HG02970 (cell line): Measurements from ENCODE around the gene CELSR1.

Source experiments
- ATAC-seq: cut with Tn5 transposase; IDR thresholded peaks from one replicate; pipeline ENCODE4 v1.9.1; 2021; ENCODE audit warnings: mild to moderate bottlenecking, moderate library complexity, moderate number of reproducible peaks; ENCODE audit not compliant: unreplicated experiment, low FRiP score

CELSR1 gene

GRCh38 chr22:46346680-46347405, 190.6 kb downstream of the CELSR1 start:
- no peak for ATAC-seq

DNA sequence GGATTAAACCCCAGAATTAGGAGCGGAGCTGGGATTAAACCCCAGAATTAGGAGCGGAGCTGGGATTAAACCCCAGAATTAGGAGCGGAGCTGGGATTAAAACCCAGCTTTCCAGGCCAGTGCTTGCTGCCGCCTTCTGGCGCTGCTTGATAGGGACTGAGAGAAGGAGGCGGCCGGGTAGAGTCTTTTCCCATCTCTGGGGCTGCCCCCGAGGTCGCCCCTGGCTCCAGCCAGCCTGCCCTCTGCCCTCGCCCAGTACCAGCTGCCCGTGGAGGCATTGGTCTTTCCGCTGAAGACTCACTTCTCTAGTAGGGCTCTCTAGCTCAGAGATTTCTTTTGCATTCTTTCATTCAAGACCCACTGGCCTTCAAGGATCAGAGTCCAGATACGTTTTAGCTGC, 196.7 kb downstream of the CELSR1 start:
- no peak for ATAC-seq

GRCh38 chr22:46339956-46340355, 197.5 kb downstream of the CELSR1 start:
- ATAC-seq = no peak

GRCh38 chr22:46338636-46339035, 198.8 kb downstream of the CELSR1 start:
- ATAC-seq = no peak

DNA sequence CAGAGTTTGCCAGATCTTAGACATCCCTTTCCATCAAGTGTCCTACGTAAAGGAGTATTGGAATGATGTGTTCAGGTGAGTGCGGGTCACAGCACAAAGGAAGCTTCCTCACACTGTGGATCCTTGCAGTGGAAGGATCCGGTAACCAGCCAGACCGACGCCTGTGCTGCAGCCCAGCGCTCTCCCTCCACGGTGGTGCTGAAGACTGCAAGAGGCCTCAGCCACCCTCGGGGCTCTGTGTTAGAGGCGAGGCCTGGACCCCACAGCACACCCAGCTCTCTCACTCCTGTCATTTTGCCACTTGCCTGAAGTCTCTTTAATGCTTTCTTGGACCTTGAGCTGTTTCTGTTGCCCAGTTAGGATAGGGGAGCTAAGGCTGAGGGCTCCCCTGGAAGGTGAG, 199.6 kb downstream of the CELSR1 start:
- ATAC-seq = no peak

DNA sequence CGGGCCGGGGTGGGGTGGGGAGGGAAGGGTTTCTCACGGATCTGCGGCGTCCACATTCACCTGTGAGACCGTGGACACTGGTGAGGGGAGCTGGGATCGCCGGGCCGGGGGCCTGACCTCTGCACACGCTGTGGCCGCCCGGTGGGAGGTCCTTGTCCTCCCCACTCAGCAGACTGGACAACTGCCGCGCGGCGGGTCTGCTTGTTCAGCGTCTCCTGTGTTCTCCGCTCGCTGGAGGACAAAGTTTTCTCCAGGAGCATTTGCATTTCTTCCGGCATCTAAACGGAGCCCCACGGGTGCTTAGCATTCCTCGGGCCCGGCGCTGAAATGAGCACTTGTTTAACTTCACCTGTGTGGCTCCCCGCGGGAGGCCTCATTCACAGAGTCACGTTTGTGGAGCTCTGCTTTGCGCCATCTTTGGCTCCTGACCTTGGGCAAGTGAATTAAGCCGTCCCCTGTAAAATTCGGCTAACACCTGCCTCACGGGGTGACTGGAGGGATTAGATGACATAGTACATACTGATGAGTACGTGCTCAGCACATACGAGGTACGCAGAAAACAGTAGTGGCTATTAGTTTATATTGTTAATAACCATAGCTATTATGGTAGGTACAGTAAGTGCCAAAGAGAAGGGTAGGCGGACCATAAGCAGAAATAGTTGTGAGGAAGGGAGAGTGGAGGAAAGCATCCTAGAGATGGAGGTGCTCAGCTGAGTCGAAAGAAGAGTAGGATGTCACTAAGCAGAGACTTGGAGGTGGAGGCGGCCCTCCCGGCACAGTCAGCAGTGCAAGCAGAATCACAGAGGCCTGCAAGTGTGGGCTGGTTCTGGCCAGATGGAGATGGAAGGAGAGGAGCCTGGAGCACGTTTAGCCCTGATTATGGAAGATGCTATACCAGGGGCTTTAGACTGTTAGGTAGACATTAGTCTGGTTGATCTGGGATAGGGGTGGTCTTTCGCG, 201.0 kb downstream of the CELSR1 start:
- no peak for ATAC-seq

DNA sequence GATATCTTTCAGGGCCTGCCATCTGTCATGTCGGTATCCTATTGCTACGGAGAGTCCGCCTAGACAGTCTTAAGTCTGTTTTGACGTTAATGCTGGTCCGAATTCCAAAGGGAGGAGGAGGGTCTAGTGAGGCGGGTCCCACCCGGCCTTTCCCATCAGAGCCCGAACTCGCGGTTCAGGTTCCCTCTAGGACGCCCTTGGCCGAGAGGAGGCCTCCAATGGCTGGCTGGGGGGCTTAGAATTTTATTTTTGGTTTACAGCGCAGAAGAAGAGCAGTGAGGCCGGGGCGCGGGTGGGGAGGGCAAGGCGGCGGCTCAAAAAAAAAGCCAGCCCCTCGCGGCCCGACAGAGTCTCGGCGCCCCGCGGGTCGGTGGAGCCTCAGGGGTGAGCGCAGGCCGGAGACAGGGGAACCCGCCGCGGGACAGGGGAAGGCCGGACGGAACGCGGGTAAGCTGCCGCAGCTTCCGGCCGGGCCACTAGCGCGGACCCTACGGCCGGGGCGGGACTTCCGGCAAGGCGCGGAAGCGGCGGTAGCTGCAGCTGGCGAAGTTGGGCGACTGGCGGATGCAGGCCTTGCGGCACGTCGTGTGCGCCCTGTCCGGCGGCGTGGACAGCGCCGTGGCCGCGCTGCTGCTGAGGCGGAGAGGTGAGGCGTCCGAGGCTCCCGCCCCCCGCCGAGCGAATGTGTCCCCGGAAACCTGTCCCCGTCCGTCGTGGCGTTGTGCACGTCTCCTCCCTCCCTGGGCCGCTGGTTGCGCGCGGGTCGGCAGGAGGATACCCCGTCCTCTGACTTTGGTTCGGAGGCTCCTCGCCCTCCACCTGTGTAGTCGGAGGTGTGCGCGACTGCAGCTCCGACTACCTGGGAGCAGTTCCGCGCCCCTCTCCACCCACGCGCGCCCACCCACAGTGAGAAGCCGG, 202.0 kb downstream of the CELSR1 start, which contains the start of gene TRMU:
TRMU (plus strand) TSS at position 514 of the 918 bp plus-strand sequence; CDS start at position 565, 51 bp downstream.
- peak; percentile 80 for ATAC-seq

- no peak for ATAC-seq
Observed at GRCh38 chr22:46331496-46331895, 205.9 kb downstream of the CELSR1 start.

- no peak for ATAC-seq
Observed at GRCh38 chr22:46330426-46330825, 207.0 kb downstream of the CELSR1 start.

DNA sequence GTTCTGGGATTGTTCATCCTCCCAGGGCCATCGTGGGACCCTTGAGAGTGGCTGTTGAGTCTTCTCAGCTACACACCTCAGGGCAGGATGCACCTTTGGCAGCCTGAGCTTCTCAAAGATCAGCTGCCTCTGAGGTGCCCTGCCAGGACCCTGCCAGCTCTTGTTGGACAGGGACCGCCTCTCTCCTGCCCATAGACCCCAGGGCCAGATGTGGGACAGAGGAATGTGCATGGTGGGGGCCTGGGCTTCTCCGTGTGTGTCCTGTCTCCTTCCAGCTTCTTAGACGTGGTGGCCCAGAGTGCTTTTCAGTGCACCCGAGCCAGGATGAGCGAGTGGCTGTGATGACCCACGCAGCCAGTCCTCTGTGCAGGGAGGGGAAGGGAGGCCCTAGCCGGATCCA, 207.8 kb downstream of the CELSR1 start:
- ATAC-seq = no peak

DNA sequence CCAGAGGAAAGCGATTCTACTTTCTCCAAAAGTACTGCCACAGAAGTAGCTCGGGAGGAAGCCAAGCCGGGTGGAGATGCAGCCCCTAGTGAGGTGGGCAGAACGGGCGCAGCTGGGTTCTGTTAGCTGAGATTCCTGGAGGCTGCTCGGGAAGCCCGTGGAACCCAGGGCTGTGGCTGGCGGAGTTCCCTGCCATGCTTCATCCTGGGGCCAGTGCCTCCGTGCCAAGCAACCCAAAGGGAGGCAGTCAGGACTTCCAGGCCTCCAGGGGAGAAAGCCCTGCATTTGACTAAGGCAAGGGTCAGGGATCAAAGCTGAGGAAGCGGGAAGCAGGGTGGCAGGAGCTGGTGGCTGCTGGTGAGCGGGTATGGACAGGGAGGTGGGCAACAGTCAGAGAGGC, 208.6 kb downstream of the CELSR1 start:
- no peak for ATAC-seq

GRCh38 chr22:46327691-46328465, 209.5 kb downstream of the CELSR1 start:
- ATAC-seq = no peak

DNA sequence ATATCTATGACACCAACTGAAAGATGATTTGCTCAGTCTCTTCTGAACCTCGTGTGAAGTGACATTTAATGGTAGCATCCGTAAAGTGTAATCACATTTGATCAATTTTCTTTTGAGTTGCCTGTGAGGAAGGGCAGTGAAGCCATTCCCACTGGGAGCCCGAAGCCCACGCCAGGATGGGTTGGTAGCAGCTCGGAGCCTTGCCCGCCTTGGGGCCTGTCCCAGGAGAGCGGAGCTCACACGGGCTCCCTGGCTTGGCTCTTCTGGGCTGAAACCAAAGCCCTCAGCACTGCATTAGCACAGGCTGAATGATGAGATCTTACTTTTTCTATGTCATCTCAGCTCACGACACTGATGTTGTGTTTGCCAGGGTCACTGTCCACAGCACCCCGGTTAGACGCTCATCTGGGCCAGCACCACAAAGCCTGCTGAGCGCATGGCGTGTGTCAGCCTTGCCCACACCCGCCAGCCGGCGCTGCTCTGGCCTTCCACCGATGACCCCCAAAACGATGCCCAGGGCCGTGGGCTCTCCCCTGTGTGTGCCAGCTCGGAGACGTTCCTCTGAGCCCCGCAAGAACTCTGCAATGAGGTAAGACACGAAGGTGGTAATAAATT, 211.2 kb downstream of the CELSR1 start:
- no peak for ATAC-seq

- ATAC-seq = no peak
Observed at GRCh38 chr22:46323162-46323561, 214.3 kb downstream of the CELSR1 start.

DNA sequence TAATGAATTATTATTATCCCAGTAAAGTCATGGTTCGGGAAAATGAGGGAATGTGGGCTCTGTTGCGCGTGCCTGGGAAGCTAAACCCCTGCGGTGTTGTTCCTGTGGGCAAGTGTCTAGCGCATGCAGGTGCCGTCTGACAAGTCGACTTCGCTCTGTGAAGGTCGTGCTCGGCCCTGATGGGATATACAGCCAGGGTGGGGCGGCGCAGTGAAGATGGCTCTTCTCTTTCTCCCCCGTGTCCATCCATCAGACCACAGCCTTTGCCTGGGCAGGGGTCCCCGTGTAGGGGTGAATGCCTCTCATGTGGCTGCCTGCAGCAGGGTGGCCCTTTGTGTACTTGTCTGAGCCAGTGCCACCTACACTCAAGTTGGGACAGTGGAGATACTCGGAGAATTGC, 214.7 kb downstream of the CELSR1 start:
- no peak for ATAC-seq

DNA sequence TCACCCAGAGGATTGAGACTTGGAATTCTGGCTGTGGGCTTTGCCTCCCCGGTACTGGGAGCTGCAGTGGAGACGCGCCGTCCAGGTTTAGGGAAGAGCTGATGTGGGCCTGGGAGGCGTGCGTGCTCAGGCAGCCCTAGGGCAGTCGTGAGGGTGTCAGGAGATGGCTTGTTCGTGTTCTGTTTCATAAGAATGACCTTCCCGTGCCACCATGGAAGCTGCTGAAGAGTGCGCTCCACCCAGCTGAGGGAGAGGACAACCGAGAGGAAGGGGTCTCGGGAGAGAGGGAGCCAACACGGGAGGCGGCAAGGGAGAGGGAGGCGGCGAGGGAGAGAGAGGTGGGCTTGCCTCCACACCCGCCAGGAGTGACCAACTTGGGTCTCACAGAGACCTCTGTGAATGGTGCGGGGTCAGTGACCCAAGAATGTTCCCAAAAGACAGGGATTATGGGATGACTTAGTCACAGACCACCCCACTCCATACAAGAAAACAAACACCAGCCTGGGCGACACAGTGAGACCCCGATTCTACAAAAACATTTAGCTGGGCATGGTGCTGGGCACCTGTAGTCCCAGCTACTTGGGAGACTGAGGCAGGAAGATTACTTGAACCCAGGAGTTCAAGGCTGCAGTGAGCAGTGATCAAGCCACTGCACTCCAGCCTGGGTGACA, 216.6 kb downstream of the CELSR1 start:
- ATAC-seq = no peak

- ATAC-seq = no peak
Observed at GRCh38 chr22:46320166-46320710, 217.2 kb downstream of the CELSR1 start.

GRCh38 chr22:46319319-46319718, 218.1 kb downstream of the CELSR1 start:
- ATAC-seq = no peak
